Hepatocyte (in vitro differentiated cells): ENCODE data around the gene THAP9.

Experiments used
- CTCF ChIP-seq: fragments of 200-600 bp; sonication (generic); IDR thresholded peaks from 2 replicates; pipeline ENCODE4 v1.5.1; 2016; ENCODE audit warnings: antibody characterized with exemption, mild to moderate bottlenecking; ENCODE audit not compliant: poor library complexity
- EZH2 ChIP-seq: fragments of 200-600 bp; sonication (generic); IDR thresholded peaks from 2 replicates; pipeline ENCODE4 v1.6.1; 2016; ENCODE audit warnings: antibody characterized with exemption, mild to moderate bottlenecking, borderline replicate concordance

- TF ChIP-seq CTCF (no peak), EZH2 (no peak)
These were observed 17.6 kb downstream of the THAP9 start for GRCh38 chr4:82918091-82918490.
